Activated CD8-positive, alpha-beta memory T cell treated with anti-CD3 and anti-CD28 coated beads for 36 hours (primary cell): Measurements from ENCODE around the gene MTHFD1L. TPM values are rescaled to one million over a fixed set of nuclear protein-coding genes. Genes with fewer than 3 reads are reported as not detected.

Source experiments
- CTCF ChIA-PET: fragments of 350-600 bp; sonication (Branson Sonifier 250); formaldehyde crosslinking; loops from one replicate; lab custom pipeline; 2021; ENCODE audit warnings: antibody characterized with exemption; lab: Charles Lee
- POLR2A ChIA-PET: fragments of 350-600 bp; sonication (Branson Sonifier 250); formaldehyde crosslinking; loops from one replicate; lab custom pipeline; 2021; ENCODE audit warnings: antibody characterized with exemption; lab: Charles Lee
- total RNA-seq, 2 experiments: library from RNA; stranded (reverse); gene quantifications; one replicate each; pipeline ENCODE4 v1.2.3, GENCODE V29; 2021

The MTHFD1L gene
- total RNA-seq, 2 experiments from 2014 or later: 141 to 145 TPM

GRCh38 chr6:151142676-151143075, 277.2 kb downstream of the MTHFD1L start:
- CTCF ChIA-PET: no interaction called here
- POLR2A ChIA-PET: no interaction called here

- CTCF ChIA-PET: no interaction called here
- POLR2A ChIA-PET: no interaction called here
These were observed 277.8 kb downstream of the MTHFD1L start for GRCh38 chr6:151143337-151143736.

GRCh38 chr6:151143806-151144205, 278.3 kb downstream of the MTHFD1L start:
- ChIA-PET CTCF (no interaction called here), POLR2A (no interaction called here)

GRCh38 chr6:151147118-151147832, 281.8 kb downstream of the MTHFD1L start:
- CTCF ChIA-PET: interaction anchor here (0.6 kb wide), 1 partner anchor 135 kb away, joined by 3 read pairs; no protein-coding TSS in a partner anchor

GRCh38 chr6:151148111-151148510, 282.6 kb downstream of the MTHFD1L start:
- ChIA-PET CTCF (interaction anchor here (1.0 kb wide), 1 partner anchor 62 kb away, joined by 5 read pairs; no protein-coding TSS in a partner anchor), POLR2A (no interaction called here)

More at GRCh38 chr6:151147118-151147832, 281.8 kb downstream of the MTHFD1L start:
- POLR2A ChIA-PET: no interaction called here

GRCh38 chr6:151149793-151150192, 284.3 kb downstream of the MTHFD1L start:
- CTCF ChIA-PET: no interaction called here
- POLR2A ChIA-PET: no interaction called here
